Urinary bladder (tissue), 4 donors: ENCODE results near the gene ISG15. TPM values are rescaled to one million over a fixed set of nuclear protein-coding genes. Genes with fewer than 3 reads are reported as not detected.
"Not testable (repeated sequence)": the region's sequence is repeated elsewhere in the genome, so short reads cannot be mapped to it uniquely, and the experiment has no call there.

Experiments
- DNase-seq: peaks from one replicate; pipeline ENCODE4 v3.0.0-alpha.2; 2015; ENCODE audit errors: extremely low spot score
- H3K27ac ChIP-seq: one replicate; pipeline ENCODE4 v1.5.1; 2013; ENCODE audit warnings: low read depth, mild to moderate bottlenecking, moderate library complexity
- H3K36me3 ChIP-seq: one replicate; pipeline ENCODE4 v1.6.1; 2013; ENCODE audit warnings: mild to moderate bottlenecking, moderate library complexity; ENCODE audit not compliant: insufficient read depth
- H3K4me1 ChIP-seq: one replicate; pipeline ENCODE4 v1.6.1; 2013; ENCODE audit warnings: mild to moderate bottlenecking, moderate library complexity; ENCODE audit not compliant: insufficient read depth
- H3K4me3 ChIP-seq: one replicate; pipeline ENCODE4 v1.5.1; 2013; ENCODE audit warnings: low read depth, low read length
- WGBS: extraction: QIAGEN DNeasy Blood & Tissue Kit; methylation state at CpG from one replicate; pipeline ENCODE4 v1.1.7; 2013; 5-methylcytosine and 5-hydroxymethylcytosine counted together
- polyA plus RNA-seq: library from polyadenylated mRNA; stranded (reverse); fragments of 200-250 nt; gene quantifications from one replicate; pipeline ENCODE4 v1.2.3, GENCODE V29; 2013
- total RNA-seq: library from RNA; depleted of rRNA; stranded (reverse); fragments of >200 nt; gene quantifications from one replicate; pipeline ENCODE4 v1.2.3, GENCODE V29; 2014
- donor health status: healthy with polysubstance abuse.
- donor health status: healthy.

ISG15 gene
- total and polyA plus RNA-seq, 2 donors: 41.8 to 75.7 TPM

GRCh38 chr1:1004420-1004779 lies 8.9 kb upstream of the ISG15 start:
- H3K36me3 ChIP-seq: no peaks in the 10 kb centered on the region
- DNase-seq: no peak
- no peak overlapping the region for H3K27ac ChIP-seq
- WGBS: 62% methylated on average over 7 of the region's 7 CpGs
- H3K4me3 ChIP-seq: no peak overlapping the region
- H3K4me1 ChIP-seq: peaks cover 5% of the 10 kb centered on the region

GRCh38 chr1:1004780-1005697 lies 8.3 kb upstream of the ISG15 start:
- Histone ChIP-seq H3K36me3 (no peaks in the 10 kb centered on the region), H3K4me3 (no peak overlapping the region), H3K4me1 (peaks cover 5% of the 10 kb centered on the region), H3K27ac (no peak overlapping the region)
- 14% methylated on average over 21 of the region's 21 CpGs for WGBS
- DNase-seq: no peak

- WGBS: 44% methylated on average over 23 of the region's 23 CpGs
- Histone ChIP-seq H3K4me3 (no peak overlapping the region), H3K4me1 (peaks cover 5% of the 10 kb centered on the region), H3K27ac (no peak overlapping the region), H3K36me3 (no peaks in the 10 kb centered on the region)
- DNase-seq: no peak
Measured at GRCh38 chr1:1005774-1006304, 7.5 kb upstream of the ISG15 start.

GRCh38 chr1:1006305-1007159 lies 6.8 kb upstream of the ISG15 start:
- H3K4me1 ChIP-seq: peaks cover 4% of the 10 kb centered on the region
- no peaks in the 10 kb centered on the region for H3K36me3 ChIP-seq
- H3K27ac ChIP-seq: no peak overlapping the region
- H3K4me3 ChIP-seq: no peak overlapping the region
- no peak for DNase-seq
- 81% methylated on average over 37 of the region's 37 CpGs for WGBS

GRCh38 chr1:1010131-1010530 lies 3.2 kb upstream of the ISG15 start:
- H3K4me1 ChIP-seq, H3K36me3 ChIP-seq, DNase-seq, H3K4me3 ChIP-seq, H3K27ac ChIP-seq: not testable (repeated sequence)
- WGBS: 89% methylated on average over 8 of the region's 8 CpGs

GRCh38 chr1:1011396-1011949 lies 1.8 kb upstream of the ISG15 start:
- WGBS: 86% methylated on average over 14 of the region's 14 CpGs
- Histone ChIP-seq H3K4me1 (no peaks in the 10 kb centered on the region), H3K36me3 (no peaks in the 10 kb centered on the region), H3K4me3 (no peak overlapping the region), H3K27ac (no peak overlapping the region)
- DNase-seq: no peak

GRCh38 chr1:1012736-1013104 lies 577 bp upstream of the ISG15 start:
- 64% methylated on average over 13 of the region's 13 CpGs for WGBS
- H3K36me3 ChIP-seq, DNase-seq, H3K27ac ChIP-seq, H3K4me1 ChIP-seq: not testable (repeated sequence)
- peak overlapping the region; percentile 37 for H3K4me3 ChIP-seq

- no peak for DNase-seq
- 56% methylated on average over 41 of the region's 41 CpGs for WGBS
- H3K36me3 ChIP-seq: no peaks in the 10 kb centered on the region
- H3K27ac ChIP-seq: peak overlapping the region; percentile 14
- H3K4me3 ChIP-seq: peak overlapping the region; percentile 37
- no peaks in the 10 kb centered on the region for H3K4me1 ChIP-seq
Measured at GRCh38 chr1:1013922-1014648, 788 bp downstream of the ISG15 start.

- no peaks in the 10 kb centered on the region for H3K4me1 ChIP-seq
- no peak overlapping the region for H3K4me3 ChIP-seq
- no peak overlapping the region for H3K27ac ChIP-seq
- H3K36me3 ChIP-seq: no peaks in the 10 kb centered on the region
- no peak for DNase-seq
- WGBS: 79% methylated on average over 20 of the region's 20 CpGs
Measured at GRCh38 chr1:1014799-1015681, 1.7 kb downstream of the ISG15 start.

- H3K36me3 ChIP-seq, H3K27ac ChIP-seq, H3K4me3 ChIP-seq, H3K4me1 ChIP-seq, DNase-seq: not testable (repeated sequence)
- 74% methylated on average over 17 of the region's 17 CpGs for WGBS
Measured at GRCh38 chr1:1017397-1018320, 4.4 kb downstream of the ISG15 start.

- WGBS: 93% methylated on average over 26 of the region's 26 CpGs
- H3K4me1 ChIP-seq, H3K4me3 ChIP-seq, H3K36me3 ChIP-seq, H3K27ac ChIP-seq, DNase-seq: not testable (repeated sequence)
Measured at GRCh38 chr1:1018321-1018685, 5.0 kb downstream of the ISG15 start.
